HCT116 (cell line): ENCODE data around the gene PKP1. TPM values are rescaled to one million over a fixed set of nuclear protein-coding genes. Genes with fewer than 3 reads are reported as not detected.

Experiments
- ATAC-seq: fragments of 200-7000 bp; cut with Tn5 transposase; 2 replicates; pipeline ENCODE4 v1.9.1; 2020; ENCODE audit warnings: mild to moderate bottlenecking, moderate library complexity
- BruUV-seq: library from RNA; stranded (reverse); fragments of 400-500 nt; replicated peaks from 2 replicates; lab custom pipeline; 2021; lab: Mats Ljungman, UMichigan
- CTCF ChIA-PET: fragments of 300-600 bp; sonication (Branson Sonifier 250); formaldehyde crosslinking; loops from one replicate; lab custom pipeline; 2021; ENCODE audit warnings: antibody characterized with exemption; lab: Charles Lee
- POLR2A ChIA-PET: fragments of 300-600, 350-600 bp; sonication (Branson Sonifier 250); formaldehyde crosslinking; loops from one replicate; lab custom pipeline; 2021; ENCODE audit warnings: antibody characterized with exemption; lab: Charles Lee
- RAD21 ChIA-PET, 2 experiments: fragments of 300-600 bp; sonication (Branson Sonifier 250); formaldehyde crosslinking; loops; one replicate each; lab custom pipeline; 2023; ENCODE audit warnings: low total read pairs in 2 of 2; ENCODE audit not compliant: uncharacterized antibody in 2 of 2, unreplicated experiment in 2 of 2, low non-redundant PET in 1 of 2; lab: Charles Lee
- DNase-seq: peaks from one replicate; pipeline ENCODE4 v3.0.0-alpha.2; 2010; ENCODE audit warnings: low read depth, low spot score
- H2AFZ ChIP-seq: fragments of 200-600 bp; shearing (Covaris generic), sonication (generic); 2 replicates; pipeline ENCODE4 v1.6.1; 2017; ENCODE audit warnings: low read depth, mixed run types, mixed read lengths, antibody characterized with exemption, low read length; ENCODE audit not compliant: poor library complexity, severe bottlenecking
- H3K27ac ChIP-seq: 2 replicates; pipeline ENCODE4 v1.5.1; 2012; ENCODE audit warnings: low read depth, low read length
- H3K27me3 ChIP-seq: fragments of 200-600 bp; sonication (generic); 2 replicates; pipeline ENCODE4 v1.6.1; 2016; ENCODE audit warnings: mixed run types, low read length, mixed read lengths; ENCODE audit not compliant: insufficient read depth
- H3K36me3 ChIP-seq, 2 experiments: fragments of 200-500 bp in 1 of 2; fragments of 200-600 bp in 1 of 2; sonication (Bioruptor generic) in 1 of 2; sonication (generic) in 1 of 2; 2 replicates each; pipeline versions ENCODE4 v1.5.1 to v1.6.1; 2014 to 2016; ENCODE audit warnings: low read length in 2 of 2, inconsistent platforms in 1 of 2, mixed read lengths in 1 of 2, mixed run types in 1 of 2; ENCODE audit not compliant: insufficient read depth in 2 of 2, control insufficient read depth in 1 of 2
- H3K4me1 ChIP-seq, 2 experiments: fragments of 200-600 bp in 1 of 2; sonication (generic) in 1 of 2; 2 replicates each; pipeline versions ENCODE4 v1.5.1 to v1.6.1; 2012 to 2017; ENCODE audit warnings: low read length in 2 of 2, inconsistent platforms in 1 of 2, mild to moderate bottlenecking in 1 of 2, mixed read lengths in 1 of 2, mixed run types in 1 of 2, moderate library complexity in 1 of 2; ENCODE audit not compliant: insufficient read depth in 2 of 2, control insufficient read depth in 1 of 2
- H3K4me2 ChIP-seq: fragments of 200-600 bp; sonication (generic); 2 replicates; pipeline ENCODE4 v1.6.1; 2017; ENCODE audit warnings: mixed run types, low read length, mixed read lengths
- H3K4me3 ChIP-seq, 2 experiments: fragments of 200-600 bp in 1 of 2; sonication (generic) in 1 of 2; replicated peaks in 1 of 2; 2 replicates each; pipeline ENCODE4 v1.5.1; 2011 to 2016; ENCODE audit warnings: low read length in 2 of 2, control low read depth in 1 of 2, low read depth in 1 of 2, mild to moderate bottlenecking in 1 of 2, mixed read lengths in 1 of 2, mixed run types in 1 of 2
- H3K79me2 ChIP-seq: fragments of 200-600 bp; sonication (generic); 2 replicates; pipeline ENCODE4 v1.6.1; 2017; ENCODE audit warnings: mild to moderate bottlenecking, mixed run types, low read length, moderate library complexity, mixed read lengths; ENCODE audit not compliant: insufficient read depth
- H3K9ac ChIP-seq: fragments of 200-600 bp; sonication (generic); 2 replicates; pipeline ENCODE4 v1.6.1; 2016; ENCODE audit warnings: low read length, mixed read lengths
- H3K9me2 ChIP-seq: fragments of 200-600 bp; sonication (generic), shearing (Covaris generic); 2 replicates; pipeline ENCODE4 v1.6.1; 2017; ENCODE audit warnings: mixed run types, mild to moderate bottlenecking, moderate library complexity; ENCODE audit not compliant: insufficient read depth
- H3K9me3 ChIP-seq, 2 experiments: fragments of 200-500 bp in 1 of 2; fragments of 200-600 bp in 1 of 2; sonication (Bioruptor generic) in 1 of 2; sonication (generic) in 1 of 2; 2 replicates each; pipeline ENCODE4 v1.6.1; 2014 to 2017; ENCODE audit warnings: low read length in 2 of 2, mixed read lengths in 2 of 2, inconsistent platforms in 1 of 2, low read depth in 1 of 2, mild to moderate bottlenecking in 1 of 2, mixed run types in 1 of 2, moderate library complexity in 1 of 2; ENCODE audit not compliant: control insufficient read depth in 1 of 2, insufficient read depth in 1 of 2
- H4K20me1 ChIP-seq: fragments of 200-600 bp; sonication (generic), shearing (Covaris generic); 2 replicates; pipeline ENCODE4 v1.6.1; 2017; ENCODE audit warnings: mixed run types, mild to moderate bottlenecking, moderate library complexity; ENCODE audit not compliant: insufficient read depth
- CBX3 ChIP-seq: IDR thresholded peaks from 2 replicates; pipeline ENCODE4 v1.6.1; 2012; ENCODE audit warnings: low read depth
- CEBPB ChIP-seq: IDR thresholded peaks from 2 replicates; pipeline ENCODE4 v1.6.1; 2012; ENCODE audit warnings: low read depth
- EGR1 ChIP-seq: IDR thresholded peaks from 2 replicates; pipeline ENCODE4 v1.6.1; 2012; ENCODE audit warnings: low read depth
- ELF1 ChIP-seq: IDR thresholded peaks from 2 replicates; pipeline ENCODE4 v1.6.1; 2012; ENCODE audit warnings: low read depth, borderline replicate concordance
- EZH2 ChIP-seq: fragments of 200-600 bp; sonication (generic); IDR thresholded peaks from 2 replicates; pipeline ENCODE4 v1.6.1; 2017; ENCODE audit warnings: antibody characterized with exemption, mixed run types
- EZH2phosphoT487 ChIP-seq: fragments of 200-600 bp; IDR thresholded peaks from 2 replicates; pipeline ENCODE4 v1.6.1; 2018; ENCODE audit warnings: antibody characterized with exemption, borderline replicate concordance
- FOSL1 ChIP-seq: IDR thresholded peaks from 2 replicates; pipeline ENCODE4 v1.6.1; 2012; ENCODE audit warnings: low read depth
- JUND ChIP-seq: IDR thresholded peaks from 2 replicates; pipeline ENCODE4 v1.6.1; 2012
- POLR2A ChIP-seq: IDR thresholded peaks from 2 replicates; pipeline ENCODE4 v1.7.0; 2011; ENCODE audit warnings: borderline replicate concordance; ENCODE audit not compliant: insufficient read depth, insufficient read length; ENCODE audit errors: extremely low read depth
- POLR2AphosphoS5 ChIP-seq: IDR thresholded peaks from 2 replicates; pipeline ENCODE4 v1.6.1; 2011; ENCODE audit warnings: mild to moderate bottlenecking, low read depth, low read length, moderate library complexity
- RAD21 ChIP-seq: IDR thresholded peaks from 2 replicates; pipeline ENCODE4 v1.6.1; 2012; ENCODE audit warnings: low read depth, mild to moderate bottlenecking
- SIN3A ChIP-seq: IDR thresholded peaks from 2 replicates; pipeline ENCODE4 v1.6.1; 2012; ENCODE audit warnings: low read depth
- SRF ChIP-seq: IDR thresholded peaks from 2 replicates; pipeline ENCODE4 v1.6.1; 2012; ENCODE audit warnings: low read depth
- TCF7L2 ChIP-seq: IDR thresholded peaks from 2 replicates; pipeline ENCODE4 v1.7.0; 2011; ENCODE audit warnings: borderline replicate concordance, inconsistent platforms; ENCODE audit not compliant: insufficient read depth, insufficient read length; ENCODE audit errors: extremely low read depth
- YY1 ChIP-seq: IDR thresholded peaks from 2 replicates; pipeline ENCODE4 v1.6.1; 2011; ENCODE audit warnings: low read length, low read depth, moderate library complexity, mild to moderate bottlenecking; ENCODE audit not compliant: insufficient replicate concordance; ENCODE audit errors: extremely low read depth
- ZFX ChIP-seq: fragments of 450-650 bp; IDR thresholded peaks from 2 replicates; pipeline ENCODE4 v1.6.1; 2017
- intact Hi-C: fragments of 100-400 bp; cut with micrococcal nuclease; formaldehyde crosslinking; loops from 2 replicates; pipeline ENCODE4 v1.10.0; 2022
- total RNA-seq: library from RNA; stranded (reverse); gene quantifications from one replicate; pipeline ENCODE4 v1.2.1, GENCODE V29; 2021; ENCODE audit not compliant: unreplicated experiment
- TF ChIP-seq, protein P1 (sequence below), 3 experiments: fragments of 200-600 bp in 1 of 3; sonication (generic) in 1 of 3; IDR thresholded peaks in 2 of 3; conservative IDR thresholded peaks in 1 of 3; 2 replicates each; pipeline ENCODE4 v1.5.1; 2012 to 2017; ENCODE audit warnings: low read depth in 2 of 3, low read length in 2 of 3, antibody characterized with exemption in 1 of 3, borderline replicate concordance in 1 of 3, control low read depth in 1 of 3, mild to moderate bottlenecking in 1 of 3, mixed read lengths in 1 of 3, mixed run types in 1 of 3, moderate library complexity in 1 of 3; ENCODE audit not compliant: insufficient read depth in 1 of 3
- TF ChIP-seq, protein P2 (sequence below): IDR thresholded peaks from 2 replicates; pipeline ENCODE4 v1.6.1; 2012; ENCODE audit warnings: low read depth
- TF ChIP-seq, protein P3 (sequence below): IDR thresholded peaks from 2 replicates; pipeline ENCODE4 v1.6.1; 2011; ENCODE audit warnings: mild to moderate bottlenecking, low read length, moderate library complexity; ENCODE audit not compliant: insufficient replicate concordance; ENCODE audit errors: extremely low read depth

The PKP1 gene
- total RNA-seq, 1 experiment from 2014 or later: 0.07 TPM

DNA sequence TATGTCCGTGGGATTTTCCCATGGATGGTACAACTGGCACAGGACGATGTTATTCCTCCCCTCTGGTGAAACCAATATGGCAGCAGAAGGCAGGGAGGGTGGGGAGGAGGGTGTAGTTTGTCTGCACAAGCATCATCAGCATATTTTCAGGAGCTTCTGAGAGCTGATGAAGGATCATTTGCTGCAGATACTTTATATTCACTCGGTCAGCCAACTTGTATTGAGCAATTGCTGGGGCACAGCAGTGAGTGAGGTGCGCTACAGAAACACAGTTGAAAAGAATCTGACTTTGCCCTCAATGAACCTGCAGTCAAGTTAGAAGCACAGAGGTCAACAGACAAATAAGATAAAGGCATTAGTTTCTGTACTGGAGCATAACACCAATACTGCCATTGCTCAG lies 13.0 kb downstream of the PKP1 start:
- ChIA-PET CTCF (no interaction called here), RAD21 (no interaction called here), POLR2A (no interaction called here)
- no peak for DNase-seq
- no peaks in the 10 kb centered on the region for H3K9me3 ChIP-seq
- no peaks in the 10 kb centered on the region for H3K27me3 ChIP-seq
- no peak overlapping the region for H3K9ac ChIP-seq
- intact Hi-C loops: no loop called here
- no peak for TF ChIP-seq SRF
- no peak for TF ChIP-seq ZFX
- TF ChIP-seq EGR1: no peak
- TF ChIP-seq CBX3: no peak; the same call in 1 of the 2 replicates
- TF ChIP-seq EZH2: no peak
- no peak for TF ChIP-seq RAD21
- TF ChIP-seq, protein P1, sequence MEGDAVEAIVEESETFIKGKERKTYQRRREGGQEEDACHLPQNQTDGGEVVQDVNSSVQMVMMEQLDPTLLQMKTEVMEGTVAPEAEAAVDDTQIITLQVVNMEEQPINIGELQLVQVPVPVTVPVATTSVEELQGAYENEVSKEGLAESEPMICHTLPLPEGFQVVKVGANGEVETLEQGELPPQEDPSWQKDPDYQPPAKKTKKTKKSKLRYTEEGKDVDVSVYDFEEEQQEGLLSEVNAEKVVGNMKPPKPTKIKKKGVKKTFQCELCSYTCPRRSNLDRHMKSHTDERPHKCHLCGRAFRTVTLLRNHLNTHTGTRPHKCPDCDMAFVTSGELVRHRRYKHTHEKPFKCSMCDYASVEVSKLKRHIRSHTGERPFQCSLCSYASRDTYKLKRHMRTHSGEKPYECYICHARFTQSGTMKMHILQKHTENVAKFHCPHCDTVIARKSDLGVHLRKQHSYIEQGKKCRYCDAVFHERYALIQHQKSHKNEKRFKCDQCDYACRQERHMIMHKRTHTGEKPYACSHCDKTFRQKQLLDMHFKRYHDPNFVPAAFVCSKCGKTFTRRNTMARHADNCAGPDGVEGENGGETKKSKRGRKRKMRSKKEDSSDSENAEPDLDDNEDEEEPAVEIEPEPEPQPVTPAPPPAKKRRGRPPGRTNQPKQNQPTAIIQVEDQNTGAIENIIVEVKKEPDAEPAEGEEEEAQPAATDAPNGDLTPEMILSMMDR (IDR thresholded peaks at IDR 0.05 in 2 of 3, conservative IDR thresholded peaks at IDR 0.05 in 1 of 3; ENCODE audit: borderline replicate concordance in 1 of 3, insufficient read depth in 1 of 3, low read depth in 2 of 3, low read length in 2 of 3): no peak
- TF ChIP-seq EZH2phosphoT487: no peak
- TF ChIP-seq ELF1: no peak
- TF ChIP-seq POLR2AphosphoS5: no peak
- no peak for TF ChIP-seq TCF7L2
- TF ChIP-seq CEBPB: no peak
- TF ChIP-seq, protein P2, sequence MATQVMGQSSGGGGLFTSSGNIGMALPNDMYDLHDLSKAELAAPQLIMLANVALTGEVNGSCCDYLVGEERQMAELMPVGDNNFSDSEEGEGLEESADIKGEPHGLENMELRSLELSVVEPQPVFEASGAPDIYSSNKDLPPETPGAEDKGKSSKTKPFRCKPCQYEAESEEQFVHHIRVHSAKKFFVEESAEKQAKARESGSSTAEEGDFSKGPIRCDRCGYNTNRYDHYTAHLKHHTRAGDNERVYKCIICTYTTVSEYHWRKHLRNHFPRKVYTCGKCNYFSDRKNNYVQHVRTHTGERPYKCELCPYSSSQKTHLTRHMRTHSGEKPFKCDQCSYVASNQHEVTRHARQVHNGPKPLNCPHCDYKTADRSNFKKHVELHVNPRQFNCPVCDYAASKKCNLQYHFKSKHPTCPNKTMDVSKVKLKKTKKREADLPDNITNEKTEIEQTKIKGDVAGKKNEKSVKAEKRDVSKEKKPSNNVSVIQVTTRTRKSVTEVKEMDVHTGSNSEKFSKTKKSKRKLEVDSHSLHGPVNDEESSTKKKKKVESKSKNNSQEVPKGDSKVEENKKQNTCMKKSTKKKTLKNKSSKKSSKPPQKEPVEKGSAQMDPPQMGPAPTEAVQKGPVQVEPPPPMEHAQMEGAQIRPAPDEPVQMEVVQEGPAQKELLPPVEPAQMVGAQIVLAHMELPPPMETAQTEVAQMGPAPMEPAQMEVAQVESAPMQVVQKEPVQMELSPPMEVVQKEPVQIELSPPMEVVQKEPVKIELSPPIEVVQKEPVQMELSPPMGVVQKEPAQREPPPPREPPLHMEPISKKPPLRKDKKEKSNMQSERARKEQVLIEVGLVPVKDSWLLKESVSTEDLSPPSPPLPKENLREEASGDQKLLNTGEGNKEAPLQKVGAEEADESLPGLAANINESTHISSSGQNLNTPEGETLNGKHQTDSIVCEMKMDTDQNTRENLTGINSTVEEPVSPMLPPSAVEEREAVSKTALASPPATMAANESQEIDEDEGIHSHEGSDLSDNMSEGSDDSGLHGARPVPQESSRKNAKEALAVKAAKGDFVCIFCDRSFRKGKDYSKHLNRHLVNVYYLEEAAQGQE: no peak
- no peak for TF ChIP-seq YY1
- no peak for TF ChIP-seq SIN3A
- TF ChIP-seq JUND: no peak
- no peak for TF ChIP-seq FOSL1
- TF ChIP-seq POLR2A: no peak
- TF ChIP-seq, protein P3, sequence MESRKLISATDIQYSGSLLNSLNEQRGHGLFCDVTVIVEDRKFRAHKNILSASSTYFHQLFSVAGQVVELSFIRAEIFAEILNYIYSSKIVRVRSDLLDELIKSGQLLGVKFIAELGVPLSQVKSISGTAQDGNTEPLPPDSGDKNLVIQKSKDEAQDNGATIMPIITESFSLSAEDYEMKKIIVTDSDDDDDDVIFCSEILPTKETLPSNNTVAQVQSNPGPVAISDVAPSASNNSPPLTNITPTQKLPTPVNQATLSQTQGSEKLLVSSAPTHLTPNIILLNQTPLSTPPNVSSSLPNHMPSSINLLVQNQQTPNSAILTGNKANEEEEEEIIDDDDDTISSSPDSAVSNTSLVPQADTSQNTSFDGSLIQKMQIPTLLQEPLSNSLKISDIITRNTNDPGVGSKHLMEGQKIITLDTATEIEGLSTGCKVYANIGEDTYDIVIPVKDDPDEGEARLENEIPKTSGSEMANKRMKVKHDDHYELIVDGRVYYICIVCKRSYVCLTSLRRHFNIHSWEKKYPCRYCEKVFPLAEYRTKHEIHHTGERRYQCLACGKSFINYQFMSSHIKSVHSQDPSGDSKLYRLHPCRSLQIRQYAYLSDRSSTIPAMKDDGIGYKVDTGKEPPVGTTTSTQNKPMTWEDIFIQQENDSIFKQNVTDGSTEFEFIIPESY: no peak
- BruUV-seq: no TSS peak
- H4K20me1 ChIP-seq: no peaks in the 10 kb centered on the region
- peak overlapping the region in 1 of 2 experiments; percentile 11; a peak in 2 of 4 replicates for H3K4me3 ChIP-seq
- no peaks in the 10 kb centered on the region for H3K79me2 ChIP-seq
- peak overlapping the region; percentile 67 for H3K4me2 ChIP-seq
- H3K4me1 ChIP-seq: peaks cover 15 to 48% of the 10 kb centered on the region in 2 experiments
- no peaks in the 10 kb centered on the region for H3K9me2 ChIP-seq
- ATAC-seq: no peak
- H2AFZ ChIP-seq: peak overlapping the region; percentile 63
- H3K36me3 ChIP-seq: no peaks in the 10 kb centered on the region
- no peak overlapping the region for H3K27ac ChIP-seq
